GM19240 (cell line): ENCODE data around the gene ASPN.
A peak's percentile ranks its signal among the peaks of the same experiment; 100 is the strongest.

Experiments used
- DNase-seq: peaks from one replicate; pipeline ENCODE4 v3.0.0; 2011; ENCODE audit warnings: low spot score; ENCODE audit not compliant: insufficient read length

The ASPN gene

DNA sequence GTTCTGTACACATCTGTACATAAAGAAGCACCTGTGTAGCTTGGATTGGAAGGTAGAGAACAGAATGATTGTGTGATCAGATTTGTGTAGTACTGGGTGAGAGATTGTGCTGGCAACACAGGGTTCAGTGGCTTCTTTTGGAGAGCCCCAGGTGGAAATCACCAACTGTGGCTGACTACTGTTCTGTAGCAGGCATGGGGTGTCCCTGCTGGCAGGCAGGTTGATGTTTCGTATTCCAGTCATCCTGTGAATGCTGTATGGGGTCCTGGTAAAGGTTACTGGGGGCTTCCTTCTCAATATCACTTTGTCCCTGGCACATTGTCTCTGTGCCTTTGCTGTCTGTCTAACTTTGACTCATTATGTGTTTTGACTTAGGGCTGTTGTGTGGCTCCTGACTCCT is 5.3 kb downstream of the ASPN start:
- no peak for DNase-seq

DNA sequence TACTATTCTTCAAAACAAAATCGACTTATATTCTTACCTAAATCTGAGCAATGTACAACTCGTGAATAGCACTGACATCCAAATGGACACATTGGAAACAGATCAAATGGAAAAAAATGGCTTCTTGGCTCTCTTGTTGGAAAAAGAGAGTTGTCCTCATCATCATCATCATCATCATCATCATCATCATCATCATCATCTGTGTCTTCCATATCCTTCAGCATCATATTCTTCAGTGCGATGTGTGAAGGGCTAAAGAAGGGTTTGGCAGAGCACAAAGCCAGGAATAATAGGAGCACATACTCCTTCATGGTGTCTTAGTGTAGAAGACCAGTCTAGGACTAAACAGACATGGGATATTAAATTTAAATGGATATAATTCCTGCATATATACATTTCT is 7.7 kb downstream of the ASPN start:
- no peak for DNase-seq

DNA sequence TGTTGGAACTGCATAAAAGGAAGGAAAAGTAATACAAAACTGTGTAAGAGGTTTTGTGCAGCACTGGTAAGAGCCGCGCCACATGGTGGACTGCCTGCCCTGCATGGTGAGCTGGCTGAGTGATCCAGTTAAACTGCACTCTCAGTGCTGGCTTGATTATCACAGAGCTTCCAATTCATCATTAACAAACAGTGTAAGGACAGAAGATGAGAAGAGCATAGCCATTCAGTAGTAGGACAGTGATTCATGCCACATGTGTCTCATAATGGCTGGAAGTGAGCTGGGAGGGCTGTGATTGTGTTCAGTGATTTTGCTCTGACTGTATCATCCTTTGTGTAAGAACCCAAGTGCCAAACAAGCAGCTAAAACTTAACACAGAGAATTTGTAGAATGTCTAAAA is 14.1 kb downstream of the ASPN start:
- DNase-seq = no peak

DNA sequence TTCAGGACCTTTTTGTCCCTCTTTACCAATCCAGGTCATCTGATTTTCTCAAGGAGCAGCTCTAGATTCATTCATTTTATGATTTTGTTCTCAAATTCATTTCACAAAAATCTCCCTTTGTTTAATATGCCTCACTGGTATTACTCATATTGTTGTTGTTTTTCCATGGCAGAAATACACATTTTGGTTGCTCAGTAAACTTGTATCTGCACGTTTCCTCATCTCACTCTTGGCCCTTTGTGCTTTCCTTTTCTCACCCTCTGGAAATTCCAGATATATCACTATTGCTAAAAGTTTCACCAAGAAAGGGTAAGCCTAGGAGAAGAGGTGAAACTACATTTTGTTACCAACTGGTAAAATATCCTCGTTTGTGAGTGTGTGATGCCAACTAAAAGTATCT is 14.8 kb downstream of the ASPN start:
- DNase-seq = no peak

DNA sequence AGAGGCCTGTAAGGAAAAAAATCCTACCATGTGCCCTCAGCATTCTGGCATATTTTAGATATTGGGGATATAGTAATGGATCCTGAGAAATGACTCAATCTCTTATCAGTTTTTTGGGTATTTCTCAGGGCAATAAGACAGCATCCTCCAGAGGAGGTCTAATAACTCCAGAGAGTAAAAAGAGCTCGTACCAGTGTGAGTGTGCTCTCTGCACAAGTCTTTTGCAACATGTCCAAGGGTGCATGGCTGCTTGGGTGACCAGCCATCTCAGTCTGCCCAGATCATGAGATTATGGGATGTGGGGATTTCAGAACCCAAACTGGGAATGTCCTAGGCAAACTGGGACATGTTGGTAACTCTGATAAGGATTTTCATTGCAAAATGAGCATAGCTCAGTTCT is 15.3 kb downstream of the ASPN start:
- no peak for DNase-seq

DNA sequence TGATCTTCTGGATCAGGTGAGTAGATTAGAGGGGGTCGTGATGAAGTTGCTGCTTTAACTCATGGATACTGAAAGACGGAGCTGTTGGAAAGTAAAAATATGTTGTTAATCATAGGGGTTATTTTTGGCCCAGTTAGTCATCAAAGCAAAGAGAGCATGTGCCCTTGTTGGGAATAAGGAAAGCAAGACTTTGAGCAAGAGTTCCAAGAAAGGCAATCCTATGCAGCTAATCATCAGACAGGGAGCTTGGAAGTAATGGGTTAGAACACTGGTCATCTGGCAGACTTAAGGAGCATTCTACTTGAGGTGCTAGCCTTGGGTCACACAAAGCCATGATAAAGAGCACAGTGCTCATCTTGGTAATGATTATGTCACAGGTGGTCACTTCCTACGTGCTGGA is 18.3 kb downstream of the ASPN start:
- DNase-seq = no peak

DNA sequence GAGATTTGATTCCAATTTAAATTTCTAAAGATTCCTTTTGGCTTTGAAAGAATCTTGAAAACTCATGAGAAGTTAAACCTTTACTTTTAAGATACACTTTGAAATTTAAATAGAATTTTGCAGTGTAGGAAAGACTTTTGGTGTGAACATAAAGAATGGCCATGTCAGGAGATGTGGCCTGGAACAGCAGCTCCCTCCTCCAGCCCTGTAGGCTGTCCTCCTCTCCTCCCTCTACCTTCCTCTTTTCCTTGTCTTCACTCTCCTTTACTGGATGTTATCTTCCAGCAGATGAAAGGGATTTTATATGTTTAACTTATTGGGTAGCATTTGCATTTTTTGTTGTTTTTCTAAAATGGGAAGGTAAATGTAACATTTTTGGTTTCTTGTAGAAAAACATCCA is 18.9 kb downstream of the ASPN start:
- DNase-seq = no peak

DNA sequence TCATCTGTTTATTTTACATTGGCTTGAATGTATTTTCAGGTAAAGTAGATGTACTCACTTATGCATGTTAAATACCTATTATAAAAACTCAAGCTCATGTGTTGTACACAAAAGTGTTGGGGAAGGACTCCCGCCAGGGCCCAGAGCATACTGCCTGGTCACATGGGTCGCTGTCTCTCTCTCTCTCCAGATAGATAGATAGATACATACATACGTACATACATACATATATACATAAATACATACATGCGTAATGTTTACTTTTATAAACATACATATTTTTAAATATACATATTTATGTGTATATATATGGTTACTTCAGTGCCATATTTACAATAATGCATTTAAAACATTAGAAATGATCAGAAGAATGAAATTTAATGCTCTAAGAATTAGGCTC is 24.7 kb downstream of the ASPN start:
- DNase-seq = no peak

DNA sequence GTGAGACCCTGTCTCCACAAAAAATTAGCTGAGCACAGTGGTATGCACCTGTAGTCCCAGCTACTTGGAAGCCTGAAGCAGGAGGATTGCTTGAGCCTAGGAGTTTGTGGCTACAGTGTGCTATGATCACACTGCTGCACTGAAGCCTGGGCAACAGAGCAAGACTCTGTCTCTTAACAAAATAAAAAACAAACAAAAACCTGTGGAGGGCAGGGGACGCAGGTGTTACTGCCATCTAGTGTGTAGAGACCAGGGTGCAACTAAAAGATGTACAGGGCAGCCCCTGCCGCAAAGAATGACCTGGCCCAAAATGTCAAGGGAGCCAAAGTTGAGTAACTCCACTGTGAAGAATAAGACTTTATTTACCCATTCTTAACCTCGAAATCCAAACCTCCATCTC is 27.1 kb downstream of the ASPN start:
- no peak for DNase-seq

DNA sequence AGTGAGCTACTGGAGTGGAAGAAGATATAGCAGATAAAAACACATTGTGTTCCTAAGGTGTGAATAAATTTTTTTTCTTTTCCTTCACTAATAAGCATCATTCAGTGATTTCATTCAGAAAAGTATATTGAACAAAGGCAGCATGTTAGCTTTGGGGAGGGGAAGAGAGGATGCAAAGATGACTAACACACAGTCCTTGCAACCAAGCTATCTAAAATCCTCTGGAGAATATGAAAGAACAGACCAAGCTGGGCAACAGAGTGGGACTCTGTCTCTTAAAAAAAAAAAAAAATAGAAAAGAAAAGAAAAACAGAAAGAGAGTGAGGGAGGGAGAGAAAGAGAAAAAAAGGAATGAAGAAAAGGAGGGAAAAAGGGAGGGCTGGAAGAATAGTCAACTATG is 35.8 kb downstream of the ASPN start:
- no peak for DNase-seq

DNA sequence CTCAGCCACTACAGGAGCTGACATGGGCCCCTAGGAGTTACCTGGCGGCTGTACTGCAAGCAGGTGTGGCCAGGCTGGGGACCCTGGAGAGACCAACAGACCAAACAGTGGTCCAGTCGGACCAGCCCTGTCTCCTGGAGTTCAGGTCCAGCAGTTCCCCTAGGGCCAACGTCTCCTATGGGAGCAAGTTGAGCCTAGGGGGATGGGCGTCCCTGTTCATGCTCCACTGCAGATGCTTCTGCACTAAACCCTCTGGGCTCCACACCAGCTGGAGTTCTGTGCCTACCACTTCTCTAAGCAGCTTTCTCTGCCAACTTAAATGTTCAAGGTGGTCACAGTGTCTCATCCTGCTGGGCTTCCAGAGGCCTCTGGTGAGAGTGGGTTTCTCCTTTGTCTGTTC is 37.5 kb downstream of the ASPN start:
- no peak for DNase-seq

DNA sequence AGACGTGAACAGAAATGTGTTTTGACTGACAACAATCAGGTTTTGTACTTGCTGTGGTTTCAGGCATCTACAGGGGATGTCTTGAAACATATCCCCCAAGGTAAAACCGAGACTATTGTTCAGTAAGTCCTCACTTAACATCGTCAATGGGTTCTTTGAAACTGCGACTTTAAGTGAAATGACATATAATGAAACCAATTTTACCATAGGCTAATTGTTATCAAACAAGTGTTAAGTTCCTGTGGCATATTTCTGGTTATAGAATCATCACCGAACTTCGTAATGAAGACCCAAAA is 41.6 kb downstream of the ASPN start:
- DNase-seq = peak; percentile 5

DNA sequence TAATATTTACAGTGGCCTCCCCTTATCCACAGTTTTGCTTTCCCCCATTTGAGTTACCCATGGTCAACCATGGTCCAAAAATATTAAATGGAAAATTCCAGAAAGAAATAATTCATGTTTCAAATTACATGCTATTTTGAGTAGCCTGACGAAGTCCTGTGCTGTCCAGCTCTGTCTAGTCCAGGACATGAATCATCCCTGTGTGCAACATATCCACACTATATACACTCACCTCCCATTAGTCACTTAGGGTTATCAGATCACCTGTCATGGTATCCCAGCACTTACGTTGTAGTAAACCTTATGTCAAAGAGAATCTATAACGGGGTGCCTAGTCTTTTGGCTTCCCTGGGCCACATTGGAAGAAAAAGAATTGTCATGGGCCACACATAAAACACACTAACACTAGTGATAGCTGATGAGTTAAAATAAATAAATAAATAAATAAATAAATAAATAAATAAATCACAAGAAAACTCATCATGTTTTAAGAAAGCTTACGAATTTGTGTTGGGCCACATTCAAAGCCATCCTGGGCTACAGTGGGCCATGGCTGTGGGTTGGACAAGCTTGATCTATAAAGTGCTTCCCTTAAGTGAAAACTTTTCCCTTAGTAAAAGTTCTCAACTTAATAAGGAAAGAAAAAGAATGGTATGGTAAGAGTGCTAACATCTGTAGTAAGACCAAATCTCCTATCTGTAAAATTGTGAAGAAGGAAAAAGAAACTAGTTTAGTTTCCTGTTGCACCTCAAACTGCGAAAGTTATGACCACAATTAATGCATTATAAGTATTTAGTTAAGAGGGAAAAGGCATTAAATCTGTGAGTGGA is 42.2 kb downstream of the ASPN start:
- no peak for DNase-seq

DNA sequence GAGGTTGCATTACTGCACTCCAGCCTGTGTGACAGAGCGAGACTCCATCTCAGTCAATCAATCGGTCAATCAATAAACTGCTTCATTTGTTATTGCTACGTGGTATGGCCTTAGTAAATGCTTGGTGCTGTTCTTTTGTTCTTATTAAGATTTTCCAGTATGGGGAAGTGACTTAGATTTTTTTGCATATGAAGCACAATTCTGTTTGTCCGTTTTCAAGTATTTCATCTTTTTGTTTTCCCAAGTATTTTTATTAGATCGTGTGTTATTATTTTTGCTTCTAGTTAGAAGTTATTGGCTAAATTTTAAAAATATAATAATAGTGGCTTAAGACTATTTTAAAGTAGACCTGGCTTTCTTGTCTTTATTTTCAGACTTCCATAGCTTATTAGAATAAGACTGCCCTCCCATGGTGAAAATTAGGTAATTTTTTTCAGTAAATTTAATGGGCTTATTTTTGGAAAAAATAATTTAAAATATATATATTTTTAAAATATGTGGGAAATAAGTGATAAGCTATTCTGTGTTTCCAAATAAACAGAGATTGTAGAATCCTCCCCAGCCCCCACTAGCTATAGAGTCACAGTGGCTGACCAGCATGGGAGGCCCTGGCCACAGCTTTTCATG is 43.3 kb downstream of the ASPN start:
- no peak for DNase-seq

DNA sequence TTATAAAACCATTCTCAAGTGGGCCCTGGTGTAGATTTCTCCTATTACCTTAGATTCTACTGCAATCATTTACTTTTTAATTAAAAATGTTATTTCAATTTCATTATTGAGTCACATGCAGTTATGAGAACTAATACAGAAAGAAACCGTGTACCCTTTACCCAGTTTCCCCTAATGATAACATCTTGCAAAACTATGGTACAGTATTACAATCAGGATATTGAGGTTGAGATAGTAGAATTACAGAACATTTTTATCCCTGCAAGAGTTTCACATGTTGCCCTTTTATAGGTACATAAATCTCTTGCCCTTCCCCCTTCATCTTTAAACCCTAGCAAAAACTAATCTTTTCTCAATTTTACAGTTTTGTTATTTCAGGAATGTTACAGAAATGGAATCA is 47.0 kb downstream of the ASPN start:
- DNase-seq = no peak

DNA sequence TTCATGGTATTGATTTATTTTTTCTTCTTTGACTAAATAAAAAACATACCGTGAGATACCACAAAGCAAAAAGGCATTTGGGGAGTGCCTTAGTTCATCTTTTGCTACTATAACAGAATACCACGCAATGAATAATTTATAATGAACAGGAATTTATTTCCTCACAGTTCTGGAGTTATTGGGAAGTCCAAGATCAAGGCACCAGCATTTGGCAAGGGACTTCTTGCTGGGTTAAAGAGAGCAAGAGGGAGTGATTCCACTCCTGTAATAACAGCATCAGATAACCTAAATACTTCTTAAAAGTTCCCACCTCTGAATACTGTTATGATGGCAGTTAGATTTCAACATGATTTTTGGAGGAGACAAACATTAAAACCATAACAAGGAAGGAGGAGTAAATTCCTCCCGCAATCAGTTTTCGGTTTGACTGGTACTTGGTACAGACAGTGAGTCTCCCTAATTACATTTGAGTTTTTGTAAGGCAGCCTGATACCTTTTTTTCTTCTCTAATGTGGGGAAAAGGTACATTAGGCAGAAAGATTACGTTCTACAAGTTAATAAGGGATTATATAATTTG is 49.2 kb downstream of the ASPN start:
- no peak for DNase-seq

DNA sequence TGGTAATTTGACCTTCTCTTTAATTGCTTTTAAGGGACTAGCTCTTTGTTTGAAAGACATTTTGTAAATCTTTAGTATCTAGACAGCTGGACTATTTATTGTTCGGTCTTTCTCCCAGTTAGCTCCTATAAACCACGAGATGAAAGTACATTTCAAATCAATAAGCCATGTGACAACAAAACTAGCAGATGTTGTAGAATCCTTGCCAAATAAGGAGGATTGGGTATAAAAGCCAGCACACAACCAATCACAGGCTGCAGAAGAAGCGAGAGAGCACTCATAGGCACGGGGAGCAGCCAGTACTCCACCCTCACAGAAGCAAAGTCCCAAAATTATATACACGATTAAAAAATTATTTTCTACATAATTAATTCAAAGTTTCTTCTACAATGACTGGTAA is 50.0 kb downstream of the ASPN start:
- DNase-seq = no peak

DNA sequence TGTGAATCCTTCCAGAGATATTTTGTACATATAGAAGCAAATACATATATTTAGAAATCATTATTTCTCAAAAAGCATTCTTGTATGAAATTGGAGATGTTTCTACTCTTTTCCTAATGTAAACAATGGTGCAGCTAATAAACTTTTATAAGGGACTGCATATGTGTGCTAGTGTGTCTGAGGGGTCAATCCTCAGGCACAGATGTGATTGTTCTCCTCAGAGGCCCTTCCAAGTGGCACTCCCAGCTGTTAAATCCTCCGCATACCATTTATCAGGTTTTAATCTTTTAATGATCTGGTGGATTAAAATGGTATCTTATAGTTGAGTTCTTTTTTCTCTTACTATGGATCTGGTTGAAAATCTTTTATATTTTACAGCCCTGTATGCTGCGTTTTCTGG is 52.5 kb downstream of the ASPN start:
- no peak for DNase-seq

DNA sequence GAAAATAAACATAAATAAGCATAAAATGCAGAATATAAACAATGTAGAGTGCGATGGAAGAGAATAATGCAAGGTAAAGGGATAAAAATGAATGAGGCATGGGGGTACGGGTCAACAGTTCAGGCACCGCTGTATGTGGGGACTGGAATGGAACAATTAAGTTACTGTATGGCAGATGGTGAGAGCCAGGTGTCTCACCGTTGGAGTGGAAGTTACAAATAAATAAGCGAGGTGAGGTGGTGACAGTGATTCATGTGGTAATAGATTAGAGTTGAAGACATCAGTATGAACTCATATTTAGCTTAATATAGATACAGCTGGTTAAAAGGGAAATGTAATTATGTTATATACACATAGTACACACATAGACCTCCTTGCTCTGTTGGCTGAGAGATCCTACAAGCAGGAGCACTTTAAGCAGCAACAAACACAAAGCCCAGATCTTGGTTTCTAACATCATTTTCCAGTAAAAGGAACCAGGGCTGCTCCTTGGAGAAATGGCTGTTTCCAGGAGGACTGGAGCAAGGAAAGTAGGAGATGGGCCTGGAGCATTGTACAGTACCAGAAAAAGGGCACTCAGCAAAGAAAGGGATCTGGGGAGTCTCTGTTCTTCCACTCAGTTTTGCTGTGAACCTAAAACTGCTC is 55.7 kb downstream of the ASPN start:
- no peak for DNase-seq

DNA sequence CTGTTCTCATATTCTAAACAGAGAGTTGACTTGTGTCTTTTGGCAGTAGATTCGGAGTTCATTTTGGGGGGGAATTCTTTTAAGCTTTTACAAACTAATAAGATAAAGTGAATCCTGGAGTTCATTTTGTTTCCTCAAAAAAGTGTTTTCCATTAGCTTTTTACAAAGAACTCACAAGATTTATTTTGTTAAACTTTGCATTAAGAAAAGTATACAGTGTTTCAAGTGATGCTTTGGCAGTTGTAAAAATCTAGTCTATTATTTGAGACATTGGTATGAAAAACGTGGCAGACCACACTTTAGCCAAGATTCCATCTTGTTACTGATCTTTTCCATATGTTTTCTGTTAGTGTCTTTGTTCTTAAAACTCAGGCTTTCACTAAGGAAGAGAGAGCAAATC is 56.8 kb downstream of the ASPN start:
- no peak for DNase-seq

DNA sequence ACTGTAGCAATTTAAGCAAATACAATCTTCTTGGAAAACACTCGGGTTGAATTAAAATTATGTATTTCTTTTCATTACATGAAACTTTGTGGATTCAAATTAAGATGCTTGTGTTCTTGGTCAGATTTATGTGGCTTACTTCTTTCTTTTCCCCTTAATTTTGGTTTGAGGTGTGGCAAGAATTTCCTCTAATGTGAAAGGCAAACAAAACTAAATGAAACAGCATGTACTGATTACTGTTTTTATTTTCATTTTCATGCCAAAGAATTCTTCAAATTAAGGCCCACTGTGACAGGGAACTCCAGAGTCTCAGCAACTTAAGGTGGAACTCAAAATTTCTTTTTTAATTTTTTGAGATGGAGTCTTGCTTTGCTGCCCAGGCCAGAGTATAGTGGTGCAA is 58.0 kb downstream of the ASPN start, which contains the start of gene OMD:
Gene OMD (minus strand): TSS at position 132 of the 400 bp plus-strand sequence. CDS start 6,913 bp downstream, outside the sequence.
- DNase-seq = no peak

DNA sequence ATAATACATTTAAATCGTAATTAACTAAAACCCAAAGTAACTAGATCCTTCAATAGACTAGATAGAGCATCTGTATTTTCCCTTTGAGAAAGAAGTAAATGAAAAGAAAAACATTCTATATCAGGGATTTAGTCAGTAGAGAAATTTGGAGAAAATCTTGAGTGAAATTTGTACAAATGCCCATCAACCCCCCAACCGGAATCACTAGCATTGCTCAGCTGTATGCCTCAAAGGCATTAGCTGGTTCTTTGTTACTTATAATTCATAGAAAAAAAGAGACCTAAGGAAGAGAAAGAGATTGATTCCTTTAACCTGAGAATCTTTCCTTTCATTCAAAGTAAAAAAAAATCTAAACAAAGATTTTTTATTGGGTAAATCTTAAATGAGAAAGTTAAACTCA is 58.7 kb downstream of the ASPN start:
- DNase-seq = no peak
